Measurements from ENCODE around the gene C2orf66. TPM values are rescaled to one million over a fixed set of nuclear protein-coding genes. Genes with fewer than 3 reads are reported as not detected.

C2orf66 gene
- total and polyA plus RNA-seq, 2 of the 13 experiments (the other 11 are each of a cell fraction or from before 2014, with no cell fraction given), result 0.05 TPM; not detected in 1

DNA sequence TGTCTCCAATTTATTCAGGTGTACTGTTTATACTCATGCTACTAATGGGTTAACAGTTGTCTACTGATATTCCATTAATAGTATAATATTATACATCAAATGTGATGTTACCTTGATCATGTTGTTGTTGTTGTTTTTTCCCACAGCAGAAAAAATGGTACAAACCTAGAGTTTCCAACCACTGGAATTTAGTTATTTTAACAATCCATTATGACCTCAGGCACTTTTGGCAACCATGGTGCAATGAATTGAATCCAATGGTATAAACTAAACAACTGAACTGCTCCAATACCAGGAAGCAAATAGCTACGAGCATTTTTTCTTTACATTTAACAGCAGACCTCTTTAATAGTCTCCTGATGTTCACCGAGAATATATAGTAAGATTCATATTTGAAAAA is 31.0 kb upstream of the C2orf66 start:
- H3K79me2 ChIP-seq (ENCODE audit: insufficient read depth, low read length), result no peaks in the 10 kb centered on the region
- H3K36me3 ChIP-seq (replicated peaks in 1 of 2; ENCODE audit: control insufficient read depth in 1 of 2, insufficient read depth in 2 of 2, low read length in 2 of 2), result peaks cover 5 to 16% of the 10 kb centered on the region in 2 experiments; a peak in 3 of 5 replicates
- H3K4me3 ChIP-seq (replicated peaks in 1 of 3; ENCODE audit: insufficient read depth in 1 of 3, low read depth in 2 of 3, low read length in 3 of 3), result no peak overlapping the region
- H3K4me2 ChIP-seq (ENCODE audit: low read depth, low read length), result no peak overlapping the region
- BruUV-seq (replicated peaks), result no TSS peak
- no peak overlapping the region for H2AFZ ChIP-seq (ENCODE audit: low read length)
- H3K9me3 ChIP-seq (ENCODE audit: low read length), result no peaks in the 10 kb centered on the region
- no peak for DNase-seq (ENCODE audit: low spot score)
- POLR2A ChIA-PET, result no interaction called here
- H4K20me1 ChIP-seq (ENCODE audit: insufficient read depth, low read length), result no peaks in the 10 kb centered on the region
- in situ Hi-C loops (cut with HindIII; ENCODE audit: extremely low pct_ligation_motif_present, low pct_unique_long_range_greater_than_20kb) (no loop called here), intact Hi-C loops (cut with micrococcal nuclease; ENCODE audit: unreplicated experiment) (no loop called here)
- H3K27ac ChIP-seq (ENCODE audit: extremely low read length, insufficient read depth, low read length), result no peak overlapping the region
- no peak for FAIRE-seq
- no peaks in the 10 kb centered on the region for H3K27me3 ChIP-seq (ENCODE audit: control insufficient read depth in 1 of 2, insufficient read depth in 2 of 2, low read length in 2 of 2)
- H3K9ac ChIP-seq (ENCODE audit: insufficient read depth, low read depth, low read length), result no peak overlapping the region
- H3K4me1 ChIP-seq (ENCODE audit: insufficient read depth, low read length), result no peaks in the 10 kb centered on the region
- TF ChIP-seq, protein P1, sequence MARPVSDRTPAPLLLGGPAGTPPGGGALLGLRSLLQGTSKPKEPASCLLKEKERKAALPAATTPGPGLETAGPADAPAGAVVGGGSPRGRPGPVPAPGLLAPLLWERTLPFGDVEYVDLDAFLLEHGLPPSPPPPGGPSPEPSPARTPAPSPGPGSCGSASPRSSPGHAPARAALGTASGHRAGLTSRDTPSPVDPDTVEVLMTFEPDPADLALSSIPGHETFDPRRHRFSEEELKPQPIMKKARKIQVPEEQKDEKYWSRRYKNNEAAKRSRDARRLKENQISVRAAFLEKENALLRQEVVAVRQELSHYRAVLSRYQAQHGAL (CRISPR knock-in tag; IDR thresholded peaks at IDR 0.05; ENCODE audit: not compliant biosample characterization), result no peak
- TF ChIP-seq MYC (CRISPR knock-in tag; IDR thresholded peaks at IDR 0.05; ENCODE audit: borderline replicate concordance), result no peak
- TF ChIP-seq, protein P2, sequence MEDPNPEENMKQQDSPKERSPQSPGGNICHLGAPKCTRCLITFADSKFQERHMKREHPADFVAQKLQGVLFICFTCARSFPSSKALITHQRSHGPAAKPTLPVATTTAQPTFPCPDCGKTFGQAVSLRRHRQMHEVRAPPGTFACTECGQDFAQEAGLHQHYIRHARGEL (CRISPR knock-in tag; IDR thresholded peaks at IDR 0.05), result no peak
- no peak for TF ChIP-seq GLI4 (CRISPR knock-in tag; IDR thresholded peaks at IDR 0.05; ENCODE audit: borderline replicate concordance)
- no peak for TF ChIP-seq PAWR (CRISPR knock-in tag; IDR thresholded peaks at IDR 0.05; ENCODE audit: borderline replicate concordance)
- TF ChIP-seq, protein P3, sequence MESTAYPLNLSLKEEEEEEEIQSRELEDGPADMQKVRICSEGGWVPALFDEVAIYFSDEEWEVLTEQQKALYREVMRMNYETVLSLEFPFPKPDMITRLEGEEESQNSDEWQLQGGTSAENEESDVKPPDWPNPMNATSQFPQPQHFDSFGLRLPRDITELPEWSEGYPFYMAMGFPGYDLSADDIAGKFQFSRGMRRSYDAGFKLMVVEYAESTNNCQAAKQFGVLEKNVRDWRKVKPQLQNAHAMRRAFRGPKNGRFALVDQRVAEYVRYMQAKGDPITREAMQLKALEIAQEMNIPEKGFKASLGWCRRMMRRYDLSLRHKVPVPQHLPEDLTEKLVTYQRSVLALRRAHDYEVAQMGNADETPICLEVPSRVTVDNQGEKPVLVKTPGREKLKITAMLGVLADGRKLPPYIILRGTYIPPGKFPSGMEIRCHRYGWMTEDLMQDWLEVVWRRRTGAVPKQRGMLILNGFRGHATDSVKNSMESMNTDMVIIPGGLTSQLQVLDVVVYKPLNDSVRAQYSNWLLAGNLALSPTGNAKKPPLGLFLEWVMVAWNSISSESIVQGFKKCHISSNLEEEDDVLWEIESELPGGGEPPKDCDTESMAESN (CRISPR knock-in tag; conservative IDR thresholded peaks at IDR 0.05), result no peak
- TF ChIP-seq, protein P4, sequence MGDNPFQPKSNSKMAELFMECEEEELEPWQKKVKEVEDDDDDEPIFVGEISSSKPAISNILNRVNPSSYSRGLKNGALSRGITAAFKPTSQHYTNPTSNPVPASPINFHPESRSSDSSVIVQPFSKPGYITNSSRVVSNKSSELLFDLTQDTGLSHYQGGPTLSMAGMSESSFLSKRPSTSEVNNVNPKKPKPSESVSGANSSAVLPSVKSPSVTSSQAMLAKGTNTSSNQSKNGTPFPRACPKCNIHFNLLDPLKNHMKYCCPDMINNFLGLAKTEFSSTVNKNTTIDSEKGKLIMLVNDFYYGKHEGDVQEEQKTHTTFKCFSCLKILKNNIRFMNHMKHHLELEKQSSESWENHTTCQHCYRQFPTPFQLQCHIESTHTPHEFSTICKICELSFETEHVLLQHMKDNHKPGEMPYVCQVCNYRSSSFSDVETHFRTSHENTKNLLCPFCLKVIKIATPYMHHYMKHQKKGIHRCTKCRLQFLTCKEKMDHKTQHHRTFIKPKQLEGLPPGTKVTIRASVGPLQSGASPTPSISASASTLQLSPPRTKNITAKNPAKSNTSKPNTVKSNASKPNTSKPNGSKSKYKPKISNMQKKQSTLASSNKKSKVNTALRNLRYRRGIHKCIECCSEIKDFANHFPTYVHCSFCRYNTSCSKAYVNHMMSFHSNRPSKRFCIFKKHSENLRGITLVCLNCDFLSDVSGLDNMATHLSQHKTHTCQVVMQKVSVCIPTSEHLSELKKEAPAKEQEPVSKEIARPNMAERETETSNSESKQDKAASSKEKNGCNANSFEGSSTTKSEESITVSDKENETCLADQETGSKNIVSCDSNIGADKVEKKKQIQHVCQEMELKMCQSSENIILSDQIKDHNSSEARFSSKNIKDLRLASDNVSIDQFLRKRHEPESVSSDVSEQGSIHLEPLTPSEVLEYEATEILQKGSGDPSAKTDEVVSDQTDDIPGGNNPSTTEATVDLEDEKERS (CRISPR knock-in tag; IDR thresholded peaks at IDR 0.05), result no peak
- TF ChIP-seq, protein P5, sequence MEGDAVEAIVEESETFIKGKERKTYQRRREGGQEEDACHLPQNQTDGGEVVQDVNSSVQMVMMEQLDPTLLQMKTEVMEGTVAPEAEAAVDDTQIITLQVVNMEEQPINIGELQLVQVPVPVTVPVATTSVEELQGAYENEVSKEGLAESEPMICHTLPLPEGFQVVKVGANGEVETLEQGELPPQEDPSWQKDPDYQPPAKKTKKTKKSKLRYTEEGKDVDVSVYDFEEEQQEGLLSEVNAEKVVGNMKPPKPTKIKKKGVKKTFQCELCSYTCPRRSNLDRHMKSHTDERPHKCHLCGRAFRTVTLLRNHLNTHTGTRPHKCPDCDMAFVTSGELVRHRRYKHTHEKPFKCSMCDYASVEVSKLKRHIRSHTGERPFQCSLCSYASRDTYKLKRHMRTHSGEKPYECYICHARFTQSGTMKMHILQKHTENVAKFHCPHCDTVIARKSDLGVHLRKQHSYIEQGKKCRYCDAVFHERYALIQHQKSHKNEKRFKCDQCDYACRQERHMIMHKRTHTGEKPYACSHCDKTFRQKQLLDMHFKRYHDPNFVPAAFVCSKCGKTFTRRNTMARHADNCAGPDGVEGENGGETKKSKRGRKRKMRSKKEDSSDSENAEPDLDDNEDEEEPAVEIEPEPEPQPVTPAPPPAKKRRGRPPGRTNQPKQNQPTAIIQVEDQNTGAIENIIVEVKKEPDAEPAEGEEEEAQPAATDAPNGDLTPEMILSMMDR (CRISPR knock-in tag; IDR thresholded peaks at IDR 0.05), result no peak
- TF ChIP-seq THAP11 (CRISPR knock-in tag; IDR thresholded peaks at IDR 0.05), result no peak
- TF ChIP-seq ZNF441 (CRISPR knock-in tag; IDR thresholded peaks at IDR 0.05; ENCODE audit: borderline replicate concordance), result no peak
- TF ChIP-seq ZNF549 (CRISPR knock-in tag; IDR thresholded peaks at IDR 0.05), result no peak
- no peak for TF ChIP-seq RARG (CRISPR knock-in tag; IDR thresholded peaks at IDR 0.05; ENCODE audit: low read depth)
- no peak for TF ChIP-seq REXO4 (CRISPR knock-in tag; IDR thresholded peaks at IDR 0.05; ENCODE audit: borderline replicate concordance)
- CTCF ChIA-PET (ENCODE audit: low intra/inter-chr PET ratio, low total read pairs), result no interaction called here
- 98% methylated on average over 2 of the region's 2 CpGs for WGBS (ENCODE audit: low lambda C conversion rate)
- no peak for ATAC-seq

All from HepG2 (cell line).